CD4-positive, alpha-beta T cell treated with Interferon gamma for 1 hour (primary cell): ENCODE measurements around the gene VPS25.

Experiments
- DNase-seq: peaks from one replicate; pipeline ENCODE4 v3.0.0-alpha.2; 2020

Gene VPS25

GRCh38 chr17:42796066-42796758 is 23.0 kb downstream of the VPS25 start:
- no peak for DNase-seq

GRCh38 chr17:42797067-42798007 is 24.1 kb downstream of the VPS25 start:
- DNase-seq: no peak

GRCh38 chr17:42798011-42798382 is 24.7 kb downstream of the VPS25 start:
- no peak for DNase-seq

- DNase-seq: peak; percentile 73
Measured at GRCh38 chr17:42798383-42799380, 25.4 kb downstream of the VPS25 start, which contains the start of the genes CNTD1 and COA3. TSS of gene CNTD1 (plus strand) at chr17:42798861. CDS start at chr17:42799068, 207 bp downstream. TSS of gene COA3 (minus strand) at chr17:42798704. CDS start at chr17:42798681, 23 bp downstream.

GRCh38 chr17:42803074-42803883 is 30.0 kb downstream of the VPS25 start:
- DNase-seq: no peak

GRCh38 chr17:42804918-42805367 is 31.7 kb downstream of the VPS25 start:
- no peak for DNase-seq

- DNase-seq: no peak
Measured at GRCh38 chr17:42806249-42806648, 33.0 kb downstream of the VPS25 start.

- no peak for DNase-seq
Measured at GRCh38 chr17:42809250-42809649, 36.0 kb downstream of the VPS25 start.

- DNase-seq: no peak
Measured at GRCh38 chr17:42814633-42815399, 41.6 kb downstream of the VPS25 start.

- no peak for DNase-seq
Measured at GRCh38 chr17:42817866-42818265, 44.6 kb downstream of the VPS25 start.

GRCh38 chr17:42818379-42818778 is 45.1 kb downstream of the VPS25 start:
- DNase-seq: no peak

- peak; percentile 61 for DNase-seq
Measured at GRCh38 chr17:42819939-42820535, 46.8 kb downstream of the VPS25 start.

GRCh38 chr17:42821176-42821575 is 47.9 kb downstream of the VPS25 start:
- no peak for DNase-seq

- DNase-seq: no peak
Measured at GRCh38 chr17:42827472-42827871, 54.2 kb downstream of the VPS25 start.
